Measurements from ENCODE around the gene BBLN. TPM values are rescaled to one million over a fixed set of nuclear protein-coding genes. Genes with fewer than 3 reads are reported as not detected.
"Not testable (repeated sequence)": the region's sequence is repeated elsewhere in the genome, so short reads cannot be mapped to it uniquely, and the experiment has no call there.

The BBLN gene
- total RNA-seq (2022): 68.6 and 70.4 TPM in 2 replicates
- percentile 59 among the genes with signal in this experiment for Bru-seq, nascent RNA
- percentile 57 among the genes with signal in this experiment for BruChase-seq, experiment 1, labeled RNA remaining after a 6-hour chase
- percentile 61 among the genes with signal in this experiment for BruChase-seq, experiment 2, labeled RNA remaining after a 2-hour chase
- long read RNA-seq, transcript C9orf16-201 (2 exons, 713 nt): major isoform, 88 of 95 reads
- long read RNA-seq, partial matches to known transcripts: 1 of 95 reads
- long read RNA-seq, other reads (novel, unspliced or antisense): 4 of 95 reads

GRCh38 chr9:128159784-128160602, at the start of gene BBLN:
BBLN (plus strand) TSS chr9:128160265; CDS start chr9:128160408, 143 bp downstream.
- peak; percentile 94 for DNase-seq (ENCODE audit: unreplicated experiment)
- BruUV-seq (replicated peaks): no TSS peak
- Mint-ChIP-seq H3K27me3 (ENCODE audit: insufficient read depth, unreplicated experiment) (no peaks in the 10 kb centered on the region), H3K9me3 (ENCODE audit: unreplicated experiment) (no peaks in the 10 kb centered on the region), H3K4me3 (ENCODE audit: unreplicated experiment) (peak within 1 kb of the TSS; percentile 70), H3K4me1 (ENCODE audit: insufficient read depth, unreplicated experiment) (peaks cover 18% of the 10 kb centered on the region), H3K36me3 (ENCODE audit: insufficient read depth, unreplicated experiment) (peaks cover 20% of the 10 kb centered on the region), H3K27ac (ENCODE audit: low read depth, unreplicated experiment) (peak within 1 kb of the TSS; percentile 71)
- intact Hi-C loops (cut with micrococcal nuclease): no loop called here
- POLR2A ChIA-PET: interaction anchor here (0.6 to 2.4 kb wide), 15 partner anchors 9 to 552 kb away, joined by 3 to 11 read pairs (median 4); partner anchors contain the start of genes CIZ1 and PTGES2
- CTCF ChIA-PET: interaction anchor here (0.6 to 0.9 kb wide), 3 partner anchors 17 to 222 kb away, joined by 3 read pairs; no protein-coding TSS in a partner anchor
- no peak for TF ChIP-seq CTCF (IDR thresholded peaks at IDR 0.05; ENCODE audit: unreplicated experiment)

GRCh38 chr9:128111726-128112125, 48.3 kb upstream of the BBLN start:
- intact Hi-C loops (cut with micrococcal nuclease); H3K9me3 Mint-ChIP-seq (ENCODE audit: unreplicated experiment); H3K27me3 Mint-ChIP-seq (ENCODE audit: insufficient read depth, unreplicated experiment); DNase-seq (ENCODE audit: unreplicated experiment); H3K4me1 Mint-ChIP-seq (ENCODE audit: insufficient read depth, unreplicated experiment); H3K27ac Mint-ChIP-seq (ENCODE audit: low read depth, unreplicated experiment); H3K4me3 Mint-ChIP-seq (ENCODE audit: unreplicated experiment); BruUV-seq (replicated peaks): not testable (repeated sequence)
- peaks cover 34% of the 10 kb centered on the region for H3K36me3 Mint-ChIP-seq (ENCODE audit: insufficient read depth, unreplicated experiment)
- POLR2A ChIA-PET: interaction anchor here (0.6 to 4.5 kb wide), 2 partner anchors 13 to 39 kb away, joined by 4 to 19 read pairs; no protein-coding TSS in a partner anchor
- CTCF ChIA-PET: interaction anchor here (0.6 kb wide), 1 partner anchor 212 kb away, joined by 3 read pairs; no protein-coding TSS in a partner anchor

GRCh38 chr9:128113526-128114325, 46.3 kb upstream of the BBLN start:
- no peak for DNase-seq (ENCODE audit: unreplicated experiment)
- ChIA-PET CTCF (interaction anchor here (0.6 to 4.8 kb wide), 3 partner anchors 9 to 18 kb away, joined by 3 to 62 read pairs (median 5); no protein-coding TSS in a partner anchor), POLR2A (interaction anchor here (0.6 to 0.8 kb wide), 2 partner anchors 16 to 56 kb away, joined by 3 read pairs; no protein-coding TSS in a partner anchor)
- Mint-ChIP-seq H3K27me3 (ENCODE audit: insufficient read depth, unreplicated experiment) (no peaks in the 10 kb centered on the region), H3K4me3 (ENCODE audit: unreplicated experiment) (no peak overlapping the region), H3K27ac (ENCODE audit: low read depth, unreplicated experiment) (no peak overlapping the region), H3K9me3 (ENCODE audit: unreplicated experiment) (no peaks in the 10 kb centered on the region), H3K4me1 (ENCODE audit: insufficient read depth, unreplicated experiment) (no peaks in the 10 kb centered on the region), H3K36me3 (ENCODE audit: insufficient read depth, unreplicated experiment) (peaks cover 24% of the 10 kb centered on the region)
- no peak for TF ChIP-seq CTCF (IDR thresholded peaks at IDR 0.05; ENCODE audit: unreplicated experiment)
- BruUV-seq (replicated peaks): no TSS peak
- intact Hi-C loops (cut with micrococcal nuclease): no loop called here

All from MCF 10A (cell line).